BJ (cell line): ENCODE measurements around the gene TEAD3. TPM values are rescaled to one million over a fixed set of nuclear protein-coding genes. Genes with fewer than 3 reads are reported as not detected.

ENCODE experiments used
- CTCF ChIA-PET: fragments of 350-600 bp; formaldehyde crosslinking; extraction: SDS; loops from one replicate; lab custom pipeline; 2021; ENCODE audit warnings: antibody characterized with exemption, inconsistent platforms; lab: Yijun Ruan, JAX
- POLR2A ChIA-PET: fragments of 300-600 bp; sonication (Branson Sonifier 250); formaldehyde crosslinking; extraction: SDS; loops from one replicate; lab custom pipeline; 2021; ENCODE audit warnings: antibody characterized with exemption; lab: Charles Lee
- DNase-seq: peaks from one replicate; pipeline ENCODE4 v3.0.0-alpha.2; 2011; ENCODE audit warnings: low read depth
- H3K27me3 ChIP-seq: 2 replicates; pipeline ENCODE4 v1.6.0; 2011; ENCODE audit warnings: low read length; ENCODE audit not compliant: control insufficient read depth, insufficient read depth
- H3K36me3 ChIP-seq: 2 replicates; pipeline ENCODE4 v1.5.1; 2011; ENCODE audit warnings: low read length; ENCODE audit not compliant: control insufficient read depth, insufficient read depth
- H3K4me3 ChIP-seq: 2 replicates; pipeline ENCODE4 v1.5.1; 2011; ENCODE audit warnings: low read depth, mild to moderate bottlenecking, control low read depth, low read length
- polyA plus RNA-seq: library from polyadenylated mRNA; depleted of rRNA; stranded (reverse); fragments of >200 nt; gene quantifications from 2 replicates; pipeline ENCODE4 v1.2.3, GENCODE V29; 2011
- TF ChIP-seq, protein P1 (sequence below): IDR thresholded peaks from 2 replicates; pipeline ENCODE4 v1.5.1; 2011; ENCODE audit warnings: low read depth, mild to moderate bottlenecking, control low read depth, inconsistent platforms, low read length, moderate library complexity; ENCODE audit not compliant: insufficient read depth

The TEAD3 gene
- polyA plus RNA-seq, 1 experiment: 40.6 TPM

DNA sequence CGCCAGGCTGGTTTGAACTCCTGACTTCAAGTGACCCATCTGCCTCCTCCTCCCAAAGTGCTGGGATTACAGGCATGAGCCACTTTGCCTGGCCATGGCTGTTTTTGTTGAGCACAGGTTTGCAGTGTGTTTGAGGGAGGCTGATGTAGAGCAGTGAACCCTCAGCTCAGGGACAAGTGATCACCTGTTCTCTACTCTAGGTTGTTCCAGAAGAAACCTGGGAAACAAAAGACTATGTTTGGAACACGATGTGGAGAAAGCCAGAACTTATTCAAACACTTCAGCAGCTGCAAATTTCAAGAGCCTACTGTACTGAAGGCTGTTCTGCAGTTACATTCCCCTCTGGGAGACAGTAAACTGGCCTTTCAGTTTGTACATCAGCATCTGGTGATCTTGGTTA lies 11.1 kb upstream of the TEAD3 start:
- H3K4me3 ChIP-seq: no peak overlapping the region

DNA sequence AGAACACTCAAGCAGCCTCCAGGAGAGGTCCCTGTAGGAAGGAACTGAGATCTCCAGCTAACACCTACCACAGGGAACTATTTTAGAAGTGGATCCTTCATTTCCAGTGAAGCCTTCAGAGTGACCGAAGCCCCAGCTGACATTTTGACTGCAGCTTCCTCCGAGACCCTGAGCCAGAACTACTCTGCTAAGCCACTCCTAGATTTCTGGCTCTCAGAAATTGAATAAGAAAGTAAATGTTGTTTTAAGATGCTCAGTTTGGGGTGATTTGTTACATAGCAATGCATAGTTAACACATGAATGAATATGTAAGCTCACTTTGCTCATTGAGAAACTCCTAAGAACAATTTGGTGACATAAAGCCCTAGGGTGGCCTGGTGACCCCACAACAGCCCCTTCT lies 10.3 kb upstream of the TEAD3 start:
- Histone ChIP-seq H3K36me3 (no peaks in the 10 kb centered on the region), H3K27me3 (peaks cover 31% of the 10 kb centered on the region), H3K4me3 (no peak overlapping the region)
- no peak for DNase-seq
- CTCF ChIA-PET: interaction anchor here (0.6 kb wide), 1 partner anchor 9 kb away, joined by 3 read pairs; no protein-coding TSS in a partner anchor
- TF ChIP-seq, protein P1, sequence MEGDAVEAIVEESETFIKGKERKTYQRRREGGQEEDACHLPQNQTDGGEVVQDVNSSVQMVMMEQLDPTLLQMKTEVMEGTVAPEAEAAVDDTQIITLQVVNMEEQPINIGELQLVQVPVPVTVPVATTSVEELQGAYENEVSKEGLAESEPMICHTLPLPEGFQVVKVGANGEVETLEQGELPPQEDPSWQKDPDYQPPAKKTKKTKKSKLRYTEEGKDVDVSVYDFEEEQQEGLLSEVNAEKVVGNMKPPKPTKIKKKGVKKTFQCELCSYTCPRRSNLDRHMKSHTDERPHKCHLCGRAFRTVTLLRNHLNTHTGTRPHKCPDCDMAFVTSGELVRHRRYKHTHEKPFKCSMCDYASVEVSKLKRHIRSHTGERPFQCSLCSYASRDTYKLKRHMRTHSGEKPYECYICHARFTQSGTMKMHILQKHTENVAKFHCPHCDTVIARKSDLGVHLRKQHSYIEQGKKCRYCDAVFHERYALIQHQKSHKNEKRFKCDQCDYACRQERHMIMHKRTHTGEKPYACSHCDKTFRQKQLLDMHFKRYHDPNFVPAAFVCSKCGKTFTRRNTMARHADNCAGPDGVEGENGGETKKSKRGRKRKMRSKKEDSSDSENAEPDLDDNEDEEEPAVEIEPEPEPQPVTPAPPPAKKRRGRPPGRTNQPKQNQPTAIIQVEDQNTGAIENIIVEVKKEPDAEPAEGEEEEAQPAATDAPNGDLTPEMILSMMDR: no peak
- POLR2A ChIA-PET: no interaction called here

More for the DNA sequence above, 11.1 kb upstream of the TEAD3 start:
- peaks cover 31% of the 10 kb centered on the region for H3K27me3 ChIP-seq
- ChIA-PET CTCF (interaction anchor here (0.7 kb wide), 1 partner anchor 15 kb away, joined by 3 read pairs; no protein-coding TSS in a partner anchor), POLR2A (no interaction called here)
- no peaks in the 10 kb centered on the region for H3K36me3 ChIP-seq
- DNase-seq: no peak
- TF ChIP-seq, protein P1: no peak

DNA sequence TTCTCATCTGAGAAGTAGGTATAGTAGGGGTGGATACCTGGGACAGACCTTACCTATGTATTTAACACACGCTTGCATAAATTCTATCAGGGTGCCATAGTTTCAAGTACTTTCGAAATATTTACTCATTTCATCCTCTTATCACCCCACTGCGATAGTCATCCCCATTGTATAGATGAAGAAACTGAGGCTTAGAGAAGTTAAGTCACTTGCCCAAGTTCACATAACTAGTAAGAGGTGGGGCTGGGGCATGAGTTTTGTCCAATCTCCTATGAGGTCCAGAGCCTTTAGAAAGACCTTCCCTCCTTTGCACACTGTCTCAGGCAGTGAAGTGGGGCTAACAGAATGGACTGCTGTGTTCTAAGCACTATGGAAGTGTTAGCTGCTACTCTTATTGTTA lies 9.7 kb upstream of the TEAD3 start:
- POLR2A ChIA-PET: no interaction called here
- Histone ChIP-seq H3K36me3 (no peaks in the 10 kb centered on the region), H3K27me3 (peaks cover 29% of the 10 kb centered on the region), H3K4me3 (no peak overlapping the region)
- TF ChIP-seq, protein P1: no peak
- no peak for DNase-seq
- CTCF ChIA-PET: interaction anchor here (0.7 to 0.9 kb wide), 2 partner anchors 9 to 14 kb away, joined by 3 read pairs; partner anchors contain the start of gene TEAD3

DNA sequence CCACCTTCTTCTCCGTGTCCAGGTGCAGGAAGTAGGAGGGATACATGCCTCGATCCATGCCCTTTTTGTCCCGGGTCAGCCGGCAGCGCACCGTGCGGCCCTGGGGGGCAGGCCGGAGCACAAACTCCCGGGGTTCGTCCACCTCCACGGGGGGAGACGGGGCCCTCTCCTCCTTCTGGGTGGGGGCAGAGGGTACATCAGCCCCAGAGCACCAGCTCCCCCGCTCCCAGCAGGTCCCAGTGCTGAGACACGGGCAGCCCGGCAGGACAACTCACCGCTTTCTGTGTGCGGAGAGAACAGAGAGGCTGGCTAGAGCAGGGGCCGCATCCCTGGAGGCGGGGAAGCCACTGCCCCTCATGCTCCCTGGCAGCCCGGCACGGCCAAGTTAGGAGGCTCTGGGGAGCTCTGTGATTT lies 9.1 kb upstream of the TEAD3 start:
- ChIA-PET CTCF (interaction anchor here (0.7 to 1.5 kb wide), 3 partner anchors 9 to 16 kb away, joined by 3 to 4 read pairs (median 3); partner anchors contain the start of gene TEAD3), POLR2A (no interaction called here)

DNA sequence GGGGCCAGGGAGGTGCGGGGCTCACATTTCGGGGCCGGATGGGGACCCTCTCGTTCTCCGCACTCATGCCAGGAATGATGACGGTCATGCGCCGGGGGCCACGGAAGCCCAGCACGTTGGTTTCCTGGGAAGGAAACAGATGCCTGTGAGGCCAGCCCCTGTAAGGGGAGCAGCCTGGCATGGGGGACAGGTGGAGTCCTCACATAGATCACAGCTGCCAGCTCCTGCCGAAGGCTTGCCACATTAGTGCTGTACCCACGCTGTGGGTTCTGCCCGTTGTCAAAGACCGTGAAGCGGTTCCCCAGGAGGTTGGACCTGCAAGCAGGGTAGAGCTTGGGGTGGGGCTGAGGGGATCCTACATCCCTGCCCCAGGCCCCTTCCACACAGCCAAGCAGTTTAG lies 6.7 kb upstream of the TEAD3 start:
- ChIA-PET CTCF (no interaction called here), POLR2A (no interaction called here)
- Histone ChIP-seq H3K36me3 (no peaks in the 10 kb centered on the region), H3K27me3 (peaks cover 15% of the 10 kb centered on the region), H3K4me3 (no peak overlapping the region)
- DNase-seq: no peak
- TF ChIP-seq, protein P1: no peak

More for the DNA sequence above, 9.1 kb upstream of the TEAD3 start:
- TF ChIP-seq, protein P1: no peak
- no peaks in the 10 kb centered on the region for H3K36me3 ChIP-seq
- no peak overlapping the region for H3K4me3 ChIP-seq
- DNase-seq: no peak
- peaks cover 24% of the 10 kb centered on the region for H3K27me3 ChIP-seq
